HG02870 (cell line): ENCODE data around the gene RACGAP1.

Experiments used
- ATAC-seq: cut with Tn5 transposase; IDR thresholded peaks from one replicate; pipeline ENCODE4 v1.9.1; 2021; ENCODE audit warnings: mild to moderate bottlenecking, moderate library complexity; ENCODE audit not compliant: unreplicated experiment

Gene RACGAP1

DNA sequence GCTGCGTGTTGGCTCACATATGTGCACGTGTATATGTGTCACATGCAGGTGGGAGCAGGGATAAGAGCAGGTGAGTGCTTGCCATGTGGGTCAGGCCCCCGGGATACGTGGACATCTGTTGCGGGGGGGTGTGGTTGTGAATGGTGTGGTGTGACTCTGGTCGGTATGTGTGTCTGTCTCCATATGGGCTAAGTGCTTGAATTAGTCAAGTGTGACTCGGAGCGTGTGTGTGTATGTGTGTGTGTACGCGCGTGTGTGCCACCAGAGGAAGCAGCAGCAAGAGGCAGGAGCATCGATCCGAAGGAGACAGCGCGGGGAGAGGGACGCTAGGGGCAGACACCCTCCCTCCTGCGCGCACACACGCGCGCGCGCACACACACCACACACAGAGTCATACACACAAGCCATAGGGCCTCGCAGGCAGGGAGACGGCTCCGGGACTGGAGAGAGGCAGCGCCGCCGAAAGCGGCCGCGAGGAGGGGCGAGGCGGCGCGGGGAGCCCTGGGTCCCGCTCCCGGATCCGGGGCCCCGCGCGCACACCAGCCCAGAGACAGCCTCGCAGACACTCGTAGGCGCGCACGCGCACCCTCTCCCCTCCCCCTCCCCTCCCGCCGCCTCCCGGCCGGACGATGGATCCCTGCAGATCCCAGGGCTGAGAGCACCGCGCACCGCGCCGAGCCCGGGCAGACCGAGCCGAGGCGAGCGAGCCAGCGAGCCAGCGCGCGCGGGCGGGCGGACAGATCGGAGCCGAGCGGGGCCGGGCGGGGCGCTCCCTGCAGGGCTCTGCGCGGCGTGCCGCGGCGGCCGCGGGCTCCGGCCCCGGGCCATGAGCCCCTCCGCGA is 31.9 kb upstream of the RACGAP1 start, which contains the start of gene ASIC1:
TSS of gene ASIC1 (plus strand) at position 597 of the 842 bp plus-strand sequence. CDS start 1,171 bp downstream, outside the sequence.
- ATAC-seq = no peak

DNA sequence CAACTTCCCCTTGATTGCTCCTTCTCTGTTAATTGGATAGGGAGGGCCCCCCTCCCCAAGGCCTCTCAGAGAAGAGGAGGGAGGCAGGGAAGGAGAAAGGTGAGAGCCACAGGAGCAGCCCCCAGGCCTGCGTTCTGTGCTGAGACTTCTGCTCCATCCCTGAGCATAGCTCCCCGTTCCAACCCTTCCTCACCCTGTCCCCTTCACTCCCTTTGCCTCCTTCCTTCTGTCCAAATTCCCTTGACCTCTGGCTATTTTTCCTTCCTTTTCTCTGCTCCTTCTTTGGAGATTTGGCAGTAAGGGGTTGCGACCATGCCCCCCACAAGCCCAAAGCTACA is 31.3 kb upstream of the RACGAP1 start:
- ATAC-seq = no peak

DNA sequence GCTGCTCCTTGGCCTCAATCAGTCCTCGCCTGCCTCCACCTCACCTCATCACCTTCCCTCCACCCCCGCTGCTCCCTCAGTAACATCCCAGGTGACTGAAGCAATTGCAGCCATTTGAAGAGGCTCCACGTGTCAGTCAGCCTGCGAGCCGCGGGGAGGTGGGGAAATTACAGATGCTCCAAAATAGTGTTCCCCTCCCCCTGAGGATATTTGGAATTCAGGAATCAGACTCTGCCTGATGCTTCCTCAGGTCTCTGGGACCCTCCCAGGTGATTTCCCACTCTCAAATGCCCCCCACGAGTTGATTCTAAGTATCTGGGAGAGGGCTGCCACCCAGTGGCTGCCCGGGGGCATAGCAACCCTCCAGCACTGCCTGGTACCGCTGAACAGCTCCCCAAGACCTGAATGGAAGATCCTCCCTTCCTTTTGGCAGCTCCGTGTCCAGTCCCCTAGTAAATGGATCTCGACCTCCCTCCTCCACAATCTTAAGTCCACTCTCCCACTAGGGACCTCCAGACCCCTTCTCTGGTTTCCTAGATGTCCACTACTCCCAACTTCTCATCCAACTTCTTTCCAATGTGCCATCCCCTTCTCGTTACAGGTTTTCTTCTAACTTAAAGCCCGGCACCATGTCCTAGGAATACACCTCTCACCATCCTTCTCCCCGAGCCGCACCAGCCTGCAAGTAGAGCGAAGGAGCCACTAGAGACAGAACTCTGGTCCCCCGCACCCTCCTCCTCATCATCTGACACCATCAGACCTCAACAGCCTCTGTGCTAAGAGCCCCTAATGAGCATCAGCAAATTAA is 30.7 kb upstream of the RACGAP1 start:
- ATAC-seq = no peak

DNA sequence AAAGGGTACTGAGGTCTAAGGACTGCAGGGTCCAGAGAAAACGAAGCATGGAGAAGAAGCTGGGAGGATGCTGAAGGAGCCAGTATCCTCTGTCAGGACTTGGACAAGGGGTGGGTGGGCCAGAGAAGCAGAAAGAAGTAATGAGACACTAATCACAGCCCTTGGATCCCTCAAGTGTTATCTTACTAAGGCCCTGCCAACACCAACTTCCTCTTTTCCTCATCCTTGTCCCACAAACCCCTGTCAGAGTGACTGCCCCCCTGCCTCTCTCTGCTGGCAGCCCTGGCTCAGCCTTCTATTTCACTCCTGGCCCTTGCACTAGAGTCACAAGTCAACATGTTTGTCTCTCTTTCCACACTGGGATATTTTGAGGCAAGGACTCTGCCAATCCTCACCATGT is 28.3 kb upstream of the RACGAP1 start:
- no peak for ATAC-seq

DNA sequence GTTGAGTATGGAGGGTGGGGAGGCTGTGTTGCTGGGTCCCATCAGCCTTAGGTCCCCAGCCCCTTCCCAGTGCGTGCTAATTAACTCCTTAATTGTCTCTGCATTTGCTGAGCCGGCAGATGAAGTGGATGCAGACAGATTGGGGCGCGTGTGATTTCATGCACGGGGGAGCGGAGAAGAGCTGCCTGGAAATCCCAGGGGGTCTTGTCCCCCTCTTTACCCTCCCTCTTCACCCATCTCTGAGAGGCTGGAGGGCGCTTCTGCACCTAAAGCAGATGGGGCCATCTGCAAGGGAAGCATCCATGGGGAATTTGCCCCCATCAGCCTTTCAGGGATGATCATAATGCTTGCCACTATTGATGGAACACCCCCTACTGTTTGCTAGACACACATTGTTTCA is 27.7 kb upstream of the RACGAP1 start:
- ATAC-seq = no peak

DNA sequence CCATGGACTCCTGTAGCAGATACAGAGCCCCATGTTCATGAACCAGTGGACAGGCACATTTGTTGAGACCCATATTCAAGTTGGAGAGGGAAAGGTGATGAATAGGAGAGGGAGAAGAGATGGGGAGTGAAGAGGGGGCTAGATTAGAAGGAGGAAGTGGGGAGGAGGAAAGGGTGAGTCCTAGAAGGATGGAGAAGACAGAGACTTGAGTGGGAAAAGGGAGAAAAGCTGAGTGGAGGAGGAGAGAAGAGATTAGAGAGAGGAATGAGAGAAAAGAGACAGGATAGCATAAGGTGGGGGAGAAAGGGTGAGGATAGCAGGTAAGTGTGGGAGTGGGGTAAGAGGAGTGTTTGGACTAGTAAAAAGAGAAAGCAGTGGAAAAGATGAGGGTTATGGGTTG is 27.2 kb upstream of the RACGAP1 start:
- no peak for ATAC-seq

DNA sequence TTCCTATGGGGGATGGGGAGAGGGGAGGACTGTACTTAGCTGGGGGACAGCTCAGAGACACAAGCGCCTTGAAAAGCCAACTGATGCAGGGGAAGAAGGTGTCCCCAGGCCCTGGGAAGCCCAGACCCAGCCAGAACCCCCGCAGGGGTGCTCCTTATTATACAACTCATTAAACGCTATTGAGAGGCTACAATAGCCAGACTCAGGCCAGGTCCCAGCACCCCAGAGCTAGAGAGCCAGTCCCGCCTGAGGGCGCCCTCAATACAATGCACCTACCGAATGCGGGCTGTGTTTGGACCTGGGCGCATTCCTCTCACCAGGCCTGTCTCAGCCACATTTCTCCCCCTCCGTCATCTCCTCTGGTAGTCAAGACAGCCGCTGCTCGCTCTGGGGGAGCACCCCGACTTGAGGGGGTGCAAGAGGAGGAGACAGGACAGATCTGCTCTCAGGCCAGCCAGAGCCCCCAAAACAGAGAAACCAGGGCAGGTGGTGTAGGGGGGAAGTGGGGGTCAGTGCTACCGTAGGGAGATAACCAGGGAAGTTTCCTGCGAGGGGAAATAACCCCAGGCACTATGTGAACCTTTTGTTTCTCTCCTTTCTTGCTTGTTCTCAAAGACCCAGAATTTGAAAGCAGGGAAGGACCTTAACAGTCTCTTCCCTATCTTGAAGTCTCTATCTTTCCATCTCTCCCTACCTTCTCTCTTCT is 26.0 kb upstream of the RACGAP1 start:
- ATAC-seq = no peak

DNA sequence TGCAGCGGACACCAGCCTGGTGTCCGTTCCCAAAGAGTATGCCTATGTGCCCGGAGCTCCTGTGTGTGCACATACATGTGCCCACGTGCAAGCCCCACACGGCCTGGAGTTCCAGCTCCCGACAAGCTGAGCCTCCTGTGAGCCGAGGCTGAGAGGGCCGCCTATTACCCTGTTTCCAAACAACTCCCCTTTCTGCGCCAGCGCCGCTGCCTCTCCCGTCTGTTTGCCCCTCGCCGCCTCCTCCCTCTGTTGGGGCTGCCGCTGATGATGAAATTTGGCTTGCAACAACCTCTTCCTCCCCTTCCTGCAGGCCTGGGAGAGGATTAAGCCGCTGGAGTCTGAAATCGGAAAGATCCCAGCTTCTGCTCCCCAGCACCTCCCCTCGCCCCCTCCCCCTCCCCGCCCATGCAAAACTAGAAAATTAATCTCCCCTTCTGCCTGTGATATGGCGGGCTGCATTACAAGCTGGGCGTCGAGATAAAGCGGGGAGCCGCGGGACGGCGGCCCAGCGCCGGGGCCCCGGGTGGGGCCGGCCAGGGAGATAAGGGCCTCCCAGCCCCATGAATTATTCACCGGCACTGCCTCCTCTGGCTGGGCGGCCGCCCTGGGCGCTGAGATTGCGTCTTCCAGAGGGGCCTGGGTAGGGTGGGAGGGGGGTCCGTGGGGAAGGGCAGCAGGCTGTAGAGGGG is 25.3 kb upstream of the RACGAP1 start:
- no peak for ATAC-seq

DNA sequence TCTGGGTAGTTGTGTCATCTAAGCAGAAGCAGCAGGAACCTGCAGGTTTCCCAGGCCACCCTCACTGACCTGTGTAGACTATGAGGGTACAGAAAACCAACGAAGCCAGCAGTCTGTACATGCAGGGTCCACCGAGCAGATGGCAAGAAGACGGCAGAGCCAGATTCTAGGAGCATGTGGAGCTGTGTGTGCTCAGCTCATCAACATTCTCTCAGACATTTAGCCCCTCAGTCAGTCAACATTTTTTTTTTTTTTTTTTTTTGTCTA is 24.8 kb upstream of the RACGAP1 start:
- ATAC-seq = no peak

DNA sequence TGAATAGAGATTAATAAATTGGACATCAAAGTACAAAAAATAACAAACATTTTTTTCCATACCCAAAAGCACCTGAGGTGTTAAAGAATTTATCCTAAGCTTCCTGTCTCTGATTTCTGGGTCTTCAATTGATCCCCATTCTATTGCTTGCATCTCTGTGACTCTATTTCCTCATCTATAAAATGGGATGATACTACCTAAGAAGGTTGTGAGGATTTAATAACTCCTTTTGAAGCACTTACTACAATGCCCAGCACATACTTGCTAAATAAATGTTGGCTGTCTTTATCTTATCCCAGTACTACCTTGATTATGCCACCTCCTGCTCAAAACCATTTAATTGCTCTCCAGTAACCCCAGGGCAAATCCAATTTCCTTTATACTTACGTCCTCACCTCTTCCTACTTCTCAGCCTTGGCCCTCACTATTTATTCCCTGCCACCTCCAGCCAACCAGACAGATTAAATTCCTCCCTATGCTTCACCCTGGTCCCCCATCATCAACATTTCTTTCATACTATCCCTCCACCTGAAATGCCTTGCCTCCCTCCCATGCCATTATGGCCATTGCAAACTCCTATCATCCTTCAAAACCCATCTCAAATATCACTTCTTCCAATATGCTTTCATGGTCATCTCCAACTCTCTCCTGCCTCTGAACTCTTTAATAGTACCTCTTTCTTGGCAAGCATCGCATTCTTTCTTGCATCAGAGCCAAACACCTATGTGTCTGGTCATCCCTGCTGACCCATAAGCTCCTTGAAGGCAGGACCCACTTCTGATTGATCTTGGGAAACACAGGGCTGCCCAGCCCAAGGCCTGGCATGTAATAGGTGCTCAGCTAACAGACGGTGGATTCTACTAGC is 24.2 kb upstream of the RACGAP1 start:
- ATAC-seq = no peak

DNA sequence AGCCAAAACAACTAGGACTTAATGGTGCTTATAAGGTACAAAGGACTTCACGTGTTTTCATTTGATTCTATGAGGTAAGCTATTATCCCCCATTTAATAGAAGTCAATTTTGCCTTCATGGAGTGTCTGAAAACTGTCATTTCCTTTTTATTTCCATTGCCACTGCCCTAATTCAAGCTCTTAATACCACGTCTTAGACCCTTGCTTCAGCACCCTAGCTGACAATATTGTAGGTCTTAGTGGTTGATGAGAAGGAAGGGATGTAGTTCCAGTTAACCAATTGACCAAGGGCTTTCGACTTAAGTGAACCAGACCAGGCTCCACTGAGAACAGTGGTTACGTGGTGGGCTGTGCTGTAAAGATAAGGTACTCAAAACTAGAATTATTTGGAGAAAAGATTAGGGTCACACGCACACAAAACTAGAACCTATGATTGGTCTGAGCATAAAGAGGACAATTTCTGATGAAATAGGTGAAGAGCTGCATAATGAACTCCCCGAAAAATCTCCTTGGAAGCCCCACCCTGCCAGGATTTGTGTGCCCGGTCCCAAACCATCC is 22.5 kb upstream of the RACGAP1 start:
- no peak for ATAC-seq

DNA sequence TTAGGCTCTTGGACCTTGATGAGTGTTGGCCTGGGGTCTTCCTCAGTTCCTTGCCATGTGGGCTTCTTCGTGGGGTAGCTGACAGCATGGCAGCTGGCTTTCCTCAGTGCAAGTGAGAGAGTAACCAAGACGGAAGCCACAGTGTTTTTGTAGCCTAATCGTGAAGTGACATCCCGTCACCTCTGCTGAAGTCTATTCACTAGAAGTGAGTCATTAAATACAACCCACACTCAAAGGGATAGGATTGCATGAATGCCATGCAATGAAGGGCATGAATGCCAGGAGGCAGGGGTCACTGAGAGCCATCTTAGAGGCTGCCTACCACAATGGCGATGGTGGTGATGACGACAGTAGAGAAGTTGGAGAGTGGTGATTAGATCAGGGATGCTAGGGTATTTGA is 18.6 kb upstream of the RACGAP1 start:
- no peak for ATAC-seq

DNA sequence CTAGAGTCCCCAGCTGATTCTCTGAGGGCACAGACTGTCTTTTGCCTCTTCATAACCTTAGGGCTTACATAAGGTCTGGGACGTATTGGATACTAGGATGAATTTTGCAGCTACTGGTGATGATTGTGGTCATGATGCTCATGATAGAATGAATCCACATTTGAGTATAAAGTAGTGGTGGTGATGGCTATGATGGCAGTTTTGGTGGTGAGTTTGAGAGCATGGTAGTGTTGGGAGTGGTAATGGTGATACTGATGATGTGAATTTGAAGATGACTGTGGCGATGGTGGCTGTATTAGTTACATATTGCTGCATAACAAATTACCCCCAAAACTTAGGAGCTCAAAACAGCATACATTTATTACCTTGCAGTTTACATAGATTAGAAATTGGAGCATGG is 18.0 kb upstream of the RACGAP1 start:
- no peak for ATAC-seq

DNA sequence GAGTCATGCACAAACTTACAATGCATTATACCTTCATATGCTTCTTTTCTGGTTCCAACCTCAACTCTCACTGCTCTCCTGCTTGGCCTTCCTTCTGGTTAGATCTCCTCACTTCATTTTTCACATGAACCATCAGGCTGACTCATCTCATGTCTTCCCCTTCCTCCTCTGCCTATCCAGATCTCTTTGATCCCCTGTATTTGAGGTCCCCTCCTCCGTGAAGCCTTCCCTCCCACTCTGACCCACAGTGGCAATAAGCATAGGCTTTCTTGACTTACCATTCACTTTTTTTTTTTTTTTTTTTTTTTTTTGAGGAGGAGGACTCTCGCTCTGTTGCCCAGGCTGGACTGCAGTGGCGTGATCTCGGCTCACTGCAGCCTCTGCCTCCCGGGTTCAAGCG is 17.4 kb upstream of the RACGAP1 start:
- ATAC-seq = no peak

DNA sequence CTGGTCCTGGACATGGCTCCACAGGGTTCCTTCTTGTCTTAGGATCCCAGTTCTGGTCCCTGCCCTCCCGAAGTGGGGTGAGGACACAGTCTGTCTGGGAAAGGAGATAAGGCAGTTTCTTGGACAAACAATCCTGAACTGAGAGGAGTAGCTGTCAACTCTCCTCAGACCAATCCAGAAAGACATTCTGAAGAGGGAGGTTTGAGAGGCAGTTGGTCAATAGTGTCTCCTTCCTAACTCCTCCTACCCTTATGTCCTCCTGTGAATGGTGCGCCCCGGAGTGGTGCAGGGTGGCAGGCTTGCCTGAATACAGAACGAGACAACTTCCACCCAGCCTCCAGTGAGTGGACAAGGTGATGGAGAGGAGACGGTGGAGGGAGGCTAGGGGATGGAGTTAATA is 16.7 kb upstream of the RACGAP1 start:
- ATAC-seq = no peak

DNA sequence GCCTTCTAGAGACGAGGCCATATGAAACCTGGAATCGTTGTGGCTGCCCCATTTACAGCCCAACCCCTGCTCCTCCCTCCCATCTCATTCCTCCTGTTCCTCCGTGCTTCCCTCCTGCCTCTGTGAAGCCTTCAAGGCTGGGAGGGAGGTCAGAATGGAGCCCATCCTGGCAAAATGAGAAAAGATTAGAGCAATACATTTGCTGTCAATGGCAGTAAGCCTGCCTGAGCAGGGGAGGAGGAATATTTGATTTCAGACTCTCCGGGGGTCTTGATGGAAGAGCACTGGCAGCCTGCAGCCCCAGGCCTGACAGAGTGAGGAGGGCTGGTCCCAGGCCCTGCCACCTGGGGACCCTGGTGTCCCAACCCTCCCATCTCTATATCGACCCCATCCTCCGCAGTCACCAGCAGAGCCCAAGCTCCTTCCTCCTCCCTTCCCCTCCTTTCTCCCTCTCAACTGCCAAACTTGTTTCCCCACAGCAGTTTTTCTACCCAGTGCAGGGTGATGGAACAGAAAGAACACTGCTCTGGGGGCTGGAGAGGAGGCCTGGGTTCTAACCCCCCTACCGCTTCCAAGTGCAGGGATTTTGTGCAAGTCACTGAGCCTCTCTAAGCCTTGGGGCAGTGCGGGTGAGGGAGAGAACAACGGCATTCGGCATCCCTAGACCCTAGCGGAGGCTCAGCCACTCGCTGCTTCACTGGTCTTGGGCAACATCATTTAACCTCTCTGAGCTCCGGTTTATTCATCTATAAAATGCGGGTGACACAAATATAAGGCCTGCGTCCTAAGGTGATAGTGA is 16.0 kb upstream of the RACGAP1 start:
- ATAC-seq = no peak

DNA sequence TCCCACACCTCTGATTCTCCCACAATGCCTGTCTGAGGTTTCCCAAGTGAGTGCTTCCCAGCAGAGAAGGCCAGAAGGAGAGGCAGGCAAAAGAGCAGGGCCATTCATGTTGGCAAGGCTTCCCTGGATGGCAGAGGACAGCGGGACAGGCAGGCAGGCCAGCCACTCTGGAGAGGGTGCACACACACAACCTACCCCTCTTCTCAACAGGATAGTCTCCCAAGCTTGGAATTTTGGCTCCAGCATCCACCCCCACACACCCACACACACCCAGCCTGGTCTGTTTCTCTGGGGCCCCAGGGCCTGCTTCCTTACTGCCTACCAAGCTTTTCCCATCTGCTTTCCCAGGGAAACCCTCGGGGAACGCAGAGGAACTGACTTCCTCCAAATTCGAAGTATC is 15.4 kb upstream of the RACGAP1 start:
- ATAC-seq = no peak

DNA sequence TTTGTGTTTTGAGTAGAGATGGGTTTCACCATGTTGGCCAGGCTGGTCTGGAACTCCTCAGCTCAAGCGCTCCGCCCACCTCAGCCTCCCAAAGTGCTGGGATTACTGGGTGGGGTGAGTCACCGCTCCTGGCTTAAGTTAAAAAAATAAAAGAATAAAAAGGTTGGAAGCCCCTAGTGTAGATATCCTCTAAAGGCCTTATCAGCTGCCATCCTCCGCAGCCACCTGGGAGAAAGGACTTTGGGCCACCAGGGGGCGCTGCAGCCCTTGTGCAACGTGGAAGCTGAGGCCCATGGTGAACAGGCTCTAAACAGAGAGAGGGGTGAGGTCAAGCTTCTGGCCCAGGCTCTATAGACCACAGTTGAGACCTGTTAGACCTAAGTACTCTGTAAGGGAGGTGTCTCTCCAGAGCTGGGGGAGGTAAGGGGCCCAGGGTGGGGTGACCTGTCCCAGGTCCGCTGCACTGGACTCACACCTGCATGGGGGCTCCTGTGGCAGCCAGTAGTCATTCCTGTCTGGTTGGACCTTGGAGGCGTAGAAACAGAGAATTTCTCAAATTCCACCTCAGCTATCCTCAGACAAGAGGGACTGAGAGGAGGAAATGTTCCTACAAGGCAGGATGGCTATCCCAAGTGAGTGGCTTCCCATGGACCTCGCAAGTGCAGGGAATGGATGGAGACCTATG is 14.0 kb upstream of the RACGAP1 start:
- ATAC-seq = no peak

DNA sequence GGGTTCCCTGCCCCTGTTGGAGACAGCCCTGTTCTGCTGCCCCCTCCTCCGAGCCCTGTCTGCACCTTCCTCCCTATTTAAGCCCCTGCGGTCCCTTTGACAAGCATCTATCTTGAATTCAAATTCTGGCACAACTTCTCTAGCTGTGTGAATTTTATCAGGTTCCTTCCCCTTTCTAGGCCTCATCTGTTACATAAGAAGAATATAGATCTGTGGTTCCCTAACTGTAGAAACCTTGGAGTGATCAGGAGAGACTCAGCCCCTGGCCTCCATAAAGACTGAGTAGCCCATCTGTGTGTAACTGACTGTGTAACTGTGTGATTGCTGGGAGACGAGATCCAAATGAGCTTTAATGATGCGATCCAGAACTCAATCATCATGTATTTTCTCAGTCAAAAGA is 13.0 kb upstream of the RACGAP1 start:
- no peak for ATAC-seq
